ENCODE data around the gene TGFBR3.

GRCh38 chr1:91919962-91920361, 34.0 kb upstream of the TGFBR3 start:
- TF ChIP-seq, protein P1, sequence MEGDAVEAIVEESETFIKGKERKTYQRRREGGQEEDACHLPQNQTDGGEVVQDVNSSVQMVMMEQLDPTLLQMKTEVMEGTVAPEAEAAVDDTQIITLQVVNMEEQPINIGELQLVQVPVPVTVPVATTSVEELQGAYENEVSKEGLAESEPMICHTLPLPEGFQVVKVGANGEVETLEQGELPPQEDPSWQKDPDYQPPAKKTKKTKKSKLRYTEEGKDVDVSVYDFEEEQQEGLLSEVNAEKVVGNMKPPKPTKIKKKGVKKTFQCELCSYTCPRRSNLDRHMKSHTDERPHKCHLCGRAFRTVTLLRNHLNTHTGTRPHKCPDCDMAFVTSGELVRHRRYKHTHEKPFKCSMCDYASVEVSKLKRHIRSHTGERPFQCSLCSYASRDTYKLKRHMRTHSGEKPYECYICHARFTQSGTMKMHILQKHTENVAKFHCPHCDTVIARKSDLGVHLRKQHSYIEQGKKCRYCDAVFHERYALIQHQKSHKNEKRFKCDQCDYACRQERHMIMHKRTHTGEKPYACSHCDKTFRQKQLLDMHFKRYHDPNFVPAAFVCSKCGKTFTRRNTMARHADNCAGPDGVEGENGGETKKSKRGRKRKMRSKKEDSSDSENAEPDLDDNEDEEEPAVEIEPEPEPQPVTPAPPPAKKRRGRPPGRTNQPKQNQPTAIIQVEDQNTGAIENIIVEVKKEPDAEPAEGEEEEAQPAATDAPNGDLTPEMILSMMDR (IDR thresholded peaks at IDR 0.05; ENCODE audit: insufficient read depth, low read depth, low read length): no peak
- TF ChIP-seq EZH2 (IDR thresholded peaks at IDR 0.05; ENCODE audit: insufficient read depth, low read length): no peak

All from astrocyte (in vitro differentiated cells and primary cell).